Measurements from ENCODE around the gene PGAM4. TPM values are rescaled to one million over a fixed set of nuclear protein-coding genes. Genes with fewer than 3 reads are reported as not detected.
A peak's percentile ranks its signal among the peaks of the same experiment; 100 is the strongest.
"Not testable (repeated sequence)": the region's sequence is repeated elsewhere in the genome, so short reads cannot be mapped to it uniquely, and the experiment has no call there.

PGAM4 gene
- polyA plus RNA-seq (ENCODE audit: insufficient read length in 4 of 4) = under 1 TPM in 2 of 4 donors, not detected in 2; 0.52 TPM

- no peak for DNase-seq (ENCODE audit: low read depth in 4 of 4, low spot score in 2 of 4)
Observed at GRCh38 chrX:77969538-77969937, at the start of gene PGAM4. Gene PGAM4, minus strand, starts transcription at chrX:77969638. Its CDS starts 0 bp downstream, at chrX:77969638.

DNA sequence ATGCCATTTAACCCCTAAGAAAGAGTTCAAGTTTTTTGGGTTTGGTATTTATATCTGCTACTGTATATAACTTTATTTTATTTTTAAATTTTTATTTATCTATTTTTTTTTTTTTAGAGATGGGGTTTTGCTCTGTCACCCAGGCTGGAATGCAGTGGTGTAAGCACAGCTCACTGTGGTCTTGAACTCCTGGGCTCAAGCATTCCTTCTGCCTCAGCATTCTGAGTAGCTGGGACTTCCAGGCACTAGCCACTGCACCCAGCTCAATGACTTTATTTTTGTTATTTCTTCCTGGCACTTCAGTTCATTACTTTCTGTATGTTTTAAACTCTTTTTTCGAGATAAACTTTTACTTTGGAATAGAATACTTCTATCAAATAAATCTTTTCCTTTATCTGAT lies 42.4 kb upstream of the PGAM4 start:
- no peak for DNase-seq (ENCODE audit: low read depth in 4 of 4, low spot score in 2 of 4)

DNA sequence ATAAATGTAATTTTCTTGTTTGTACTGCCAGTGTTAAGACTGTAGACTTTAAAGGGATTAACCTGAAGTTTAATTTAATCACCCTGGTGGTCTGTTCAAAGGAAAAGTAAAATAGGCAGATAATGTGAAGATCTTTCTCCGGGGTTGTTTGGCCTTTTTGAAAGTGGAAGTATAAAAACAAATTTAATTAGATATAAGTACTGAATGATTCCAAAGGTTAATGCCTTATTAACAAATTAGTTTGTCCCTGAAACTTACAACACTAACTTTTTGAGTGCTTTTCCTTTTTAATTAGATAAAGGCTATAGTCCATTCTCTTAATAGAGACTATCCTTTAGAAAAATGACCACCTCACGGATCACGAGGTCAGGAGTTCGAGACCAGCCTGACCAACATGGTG lies 10.4 kb upstream of the PGAM4 start:
- no peak for DNase-seq (ENCODE audit: low read depth in 4 of 4, low spot score in 2 of 4)

DNA sequence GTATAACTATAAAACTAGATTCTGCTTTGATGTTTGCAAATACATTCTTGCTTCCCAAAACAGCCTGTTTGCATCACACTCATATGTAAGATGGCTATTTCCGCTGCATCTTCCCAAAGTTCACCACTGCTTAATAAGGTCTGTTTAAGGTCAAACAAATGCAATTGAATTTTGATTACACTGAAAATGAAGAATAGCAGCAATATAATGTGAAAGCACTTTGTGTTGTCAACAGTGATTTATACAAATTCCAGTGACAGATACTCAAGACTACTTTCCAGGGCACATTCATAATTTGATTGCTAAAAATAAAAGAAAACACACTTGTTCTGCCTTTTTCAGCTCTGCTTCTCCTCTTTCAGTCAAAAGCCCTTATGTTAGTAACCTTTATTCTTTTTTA lies 8.1 kb upstream of the PGAM4 start:
- peak in 1 of 4 donors; percentile 6 for DNase-seq (ENCODE audit: low read depth in 4 of 4, low spot score in 2 of 4)

DNA sequence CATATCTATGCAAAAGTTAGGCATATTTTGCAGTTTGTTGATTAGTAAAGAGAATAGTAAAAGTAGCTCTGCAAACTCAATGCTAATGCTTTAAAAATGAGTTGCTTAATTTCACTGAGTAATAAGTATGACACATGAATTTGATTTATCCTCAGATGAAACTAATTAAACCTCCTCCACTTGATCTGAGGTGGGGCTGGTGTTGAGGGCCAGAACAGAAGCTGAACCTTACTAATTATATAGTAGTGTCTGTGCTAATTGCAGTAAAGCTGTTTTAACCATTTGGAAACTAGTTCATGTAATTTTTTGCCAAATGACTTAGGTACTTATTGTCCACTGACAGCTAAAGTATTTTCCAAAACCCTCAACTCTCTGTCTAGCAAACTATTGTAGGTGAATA lies 7.7 kb upstream of the PGAM4 start:
- no peak for DNase-seq (ENCODE audit: low read depth in 4 of 4, low spot score in 2 of 4)

GRCh38 chrX:77975755-77976154 lies 6.3 kb upstream of the PGAM4 start:
- no peak for DNase-seq (ENCODE audit: low read depth in 4 of 4, low spot score in 2 of 4)

DNA sequence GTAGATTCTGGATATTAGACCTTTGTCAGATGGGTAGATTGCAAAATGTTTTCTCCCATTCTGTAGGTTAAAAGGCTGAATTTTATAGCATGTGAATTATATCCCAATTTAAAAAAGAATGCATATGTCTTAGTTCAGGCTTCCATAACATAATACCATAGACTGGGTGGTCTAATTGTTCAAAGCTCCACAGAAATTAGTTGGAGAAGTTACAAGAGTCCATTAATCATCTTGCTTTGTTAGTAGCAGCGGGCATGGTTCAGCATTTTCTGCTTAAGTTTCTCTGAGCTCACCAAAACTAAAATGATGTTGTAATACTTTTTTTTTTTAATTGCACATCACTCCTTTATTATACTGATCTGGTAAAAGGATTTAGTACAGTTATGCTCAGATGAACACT lies 1.8 kb downstream of the PGAM4 start:
- DNase-seq (ENCODE audit: low read depth in 4 of 4, low spot score in 2 of 4) = no peak

DNA sequence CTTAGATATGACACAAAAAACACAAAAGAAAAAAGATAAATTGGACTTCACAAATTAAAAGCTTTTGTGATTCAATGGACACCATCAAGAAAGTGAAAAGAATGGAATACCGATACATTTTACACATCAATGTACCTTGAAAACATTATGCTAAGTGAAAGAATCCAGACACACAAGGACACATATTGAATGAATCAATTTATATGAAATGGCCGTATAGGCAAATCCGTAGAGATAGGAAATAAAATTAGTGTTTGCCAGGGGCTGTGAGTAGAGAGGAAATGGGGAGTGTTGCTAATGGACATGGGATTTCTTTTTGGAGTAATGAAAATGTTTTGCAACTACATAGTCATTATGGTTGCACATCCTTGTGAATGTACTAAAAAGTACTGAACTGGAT lies 3.1 kb downstream of the PGAM4 start:
- no peak for DNase-seq (ENCODE audit: low read depth in 4 of 4, low spot score in 2 of 4)

DNA sequence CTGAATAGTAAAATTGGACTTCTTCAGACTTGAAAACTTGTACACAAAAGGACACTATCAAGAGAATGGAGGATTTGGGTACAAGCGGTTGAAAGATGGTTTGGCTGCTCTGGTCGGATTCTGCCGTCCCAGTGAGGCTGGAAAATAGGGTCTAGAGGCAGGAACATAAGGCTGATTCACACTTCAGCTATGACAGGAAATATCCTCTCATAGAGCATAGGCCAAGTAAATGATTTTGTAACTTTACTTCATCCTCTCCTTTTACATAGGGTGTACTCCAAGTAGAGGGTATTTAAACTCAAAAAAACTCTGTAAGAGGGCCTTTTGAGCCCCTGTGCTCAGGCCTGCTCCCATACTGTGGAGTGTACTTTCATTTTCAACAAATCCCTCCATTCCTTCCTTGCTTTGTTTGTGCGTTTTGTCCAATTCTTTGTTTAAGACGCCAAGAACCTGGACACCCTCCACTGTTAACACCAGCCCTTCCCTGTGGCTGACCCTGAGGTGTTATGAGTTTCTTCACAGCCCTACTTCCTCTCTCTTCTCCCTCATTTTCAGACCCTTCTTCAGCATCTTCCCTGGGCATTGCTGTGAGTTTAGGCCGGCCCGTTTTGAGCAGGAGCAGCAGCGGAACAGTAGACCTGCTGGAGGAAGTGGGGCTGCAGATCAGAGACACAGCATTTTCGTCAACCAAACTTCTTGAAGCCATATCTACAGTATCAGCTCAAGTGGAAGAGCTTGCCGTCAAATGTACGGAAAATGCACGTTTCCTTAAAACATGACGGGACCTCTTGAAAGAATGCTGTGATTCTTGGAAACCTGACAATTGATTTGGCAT lies 7.2 kb downstream of the PGAM4 start:
- DNase-seq (ENCODE audit: low read depth in 4 of 4, low spot score in 2 of 4) = no peak

- DNase-seq (ENCODE audit: low read depth in 4 of 4, low spot score in 2 of 4) = no peak
Observed at GRCh38 chrX:77961063-77961462, 8.4 kb downstream of the PGAM4 start.

DNA sequence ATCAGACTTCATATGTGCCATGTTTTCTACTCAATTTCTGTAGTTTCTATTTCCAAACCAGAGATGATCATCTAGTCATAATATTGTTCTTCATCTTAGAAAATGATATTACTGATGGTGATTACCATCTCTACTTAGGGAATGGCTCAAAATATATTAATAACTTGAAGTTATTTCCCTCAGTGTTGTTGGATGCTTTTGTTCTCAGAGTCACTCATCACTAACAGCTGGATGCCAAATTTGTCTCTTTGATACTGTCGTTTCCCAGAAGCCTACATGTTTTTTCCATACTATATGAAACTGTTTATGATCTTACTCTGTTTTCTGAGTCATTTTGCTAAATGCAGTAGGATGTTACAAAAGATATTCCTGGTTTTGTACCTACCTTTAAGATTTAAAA lies 8.9 kb downstream of the PGAM4 start:
- DNase-seq (ENCODE audit: low read depth in 4 of 4, low spot score in 2 of 4) = no peak

- DNase-seq (ENCODE audit: low read depth in 4 of 4, low spot score in 2 of 4) = no peak
Observed at GRCh38 chrX:77953708-77954107, 15.7 kb downstream of the PGAM4 start.

DNA sequence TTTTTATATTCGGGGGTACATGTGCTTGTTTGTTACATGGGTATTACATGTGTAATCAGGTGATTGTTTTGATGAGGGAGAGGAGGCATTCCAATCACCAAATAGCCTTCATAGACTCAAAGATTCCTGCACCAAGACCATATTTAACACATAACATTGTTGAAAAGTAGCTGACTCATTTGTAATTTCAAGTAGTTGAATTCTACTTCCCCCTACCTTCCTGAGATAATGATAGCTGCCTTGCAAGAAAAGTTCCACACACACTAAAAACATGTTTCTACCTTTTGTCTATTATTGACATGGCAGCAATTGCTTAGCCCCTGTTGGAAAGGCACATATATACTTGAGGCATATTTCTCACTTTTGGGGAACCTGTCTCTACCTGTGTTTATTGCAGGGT lies 16.1 kb downstream of the PGAM4 start:
- no peak for DNase-seq (ENCODE audit: low read depth in 4 of 4, low spot score in 2 of 4)

GRCh38 chrX:77952173-77952572 lies 17.3 kb downstream of the PGAM4 start:
- DNase-seq (ENCODE audit: low read depth in 4 of 4, low spot score in 2 of 4) = no peak

- DNase-seq (ENCODE audit: low read depth in 4 of 4, low spot score in 2 of 4) = no peak
Observed at GRCh38 chrX:77949840-77950239, 19.6 kb downstream of the PGAM4 start.

- no peak for DNase-seq (ENCODE audit: low read depth in 4 of 4, low spot score in 2 of 4)
Observed at GRCh38 chrX:77946571-77946970, 22.9 kb downstream of the PGAM4 start.

DNA sequence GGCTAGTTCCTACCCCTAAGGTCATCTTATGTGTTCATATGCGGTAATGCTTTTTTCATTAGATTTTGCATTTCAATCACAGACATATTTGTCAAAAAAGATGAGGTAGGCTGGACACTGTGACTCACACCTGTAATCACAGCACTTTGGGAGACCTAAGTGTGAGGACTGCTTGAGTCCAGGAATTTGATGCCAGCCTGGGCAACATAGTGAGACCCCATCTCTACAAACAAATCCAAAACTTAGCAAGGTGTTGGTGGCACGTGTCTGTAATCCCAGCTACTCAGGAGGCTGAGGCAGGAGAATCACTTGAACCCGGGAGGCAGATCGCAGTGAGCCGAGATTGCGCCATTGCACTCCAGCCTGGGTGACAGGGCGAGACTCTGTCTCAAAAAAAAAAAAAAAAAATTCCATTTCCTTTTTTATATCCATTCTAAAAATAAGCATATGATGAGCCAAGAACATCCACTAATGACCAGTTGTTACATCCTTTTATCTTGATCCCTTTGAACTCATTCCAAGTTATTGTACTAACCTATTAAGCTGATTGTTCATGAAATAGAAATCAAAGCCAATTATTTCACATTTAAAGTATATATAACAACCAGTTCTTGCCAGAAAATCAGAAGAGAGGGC lies 23.4 kb downstream of the PGAM4 start:
- DNase-seq (ENCODE audit: low read depth in 4 of 4, low spot score in 2 of 4) = no peak

DNA sequence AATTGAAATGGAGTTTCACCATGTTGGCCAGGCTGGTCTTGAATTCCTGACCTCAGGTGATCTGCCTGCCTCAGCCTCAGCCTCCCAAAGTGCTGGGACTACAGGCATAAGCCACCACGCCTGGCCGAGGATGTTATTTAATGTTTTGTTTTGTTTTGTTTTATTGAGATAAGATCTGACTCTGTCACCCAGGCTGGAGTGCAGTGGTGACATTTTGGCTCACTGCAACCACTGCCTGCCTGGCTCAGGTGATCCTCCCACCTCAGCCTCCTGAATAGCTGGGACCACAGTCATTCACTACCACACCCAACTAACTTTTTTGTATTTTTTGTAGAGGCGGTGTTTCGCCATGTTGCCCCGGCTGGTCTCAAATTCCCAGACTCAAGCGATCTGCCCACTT lies 24.4 kb downstream of the PGAM4 start:
- not testable (repeated sequence) for DNase-seq (ENCODE audit: low read depth in 4 of 4, low spot score in 2 of 4)

DNA sequence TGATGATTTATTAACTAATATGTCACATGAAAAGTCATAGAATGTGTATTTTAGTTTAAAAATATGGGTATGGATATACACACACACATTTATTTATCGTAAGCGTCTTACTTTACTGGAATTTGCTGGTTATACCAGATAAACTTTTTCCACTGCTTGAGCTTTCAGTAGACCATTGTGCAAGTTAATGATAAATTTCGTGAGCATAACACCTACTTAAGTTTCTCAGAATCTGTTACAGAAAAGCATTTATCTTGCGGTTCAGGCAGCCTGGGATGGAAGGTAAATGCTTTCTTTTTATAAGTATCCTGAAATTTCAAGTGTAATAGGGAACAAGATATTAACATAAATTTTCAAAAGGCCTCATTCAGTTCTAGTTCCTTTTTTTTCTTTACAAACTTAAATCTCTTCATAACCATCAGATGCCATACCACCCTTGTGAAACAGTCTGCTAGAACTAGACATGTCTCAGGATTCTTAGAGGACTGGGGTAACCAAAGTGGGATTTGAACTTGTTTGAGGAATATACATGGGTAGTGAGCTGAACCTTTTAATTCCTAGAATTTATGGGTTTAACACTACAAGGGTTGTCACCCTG lies 31.3 kb downstream of the PGAM4 start:
- DNase-seq (ENCODE audit: low read depth in 4 of 4, low spot score in 2 of 4) = no peak

- no peak for DNase-seq (ENCODE audit: low read depth in 4 of 4, low spot score in 2 of 4)
Observed at GRCh38 chrX:77937291-77937690, 32.1 kb downstream of the PGAM4 start.

- no peak for DNase-seq (ENCODE audit: low read depth in 4 of 4, low spot score in 2 of 4)
Observed at GRCh38 chrX:77936299-77936698, 33.1 kb downstream of the PGAM4 start.

DNA sequence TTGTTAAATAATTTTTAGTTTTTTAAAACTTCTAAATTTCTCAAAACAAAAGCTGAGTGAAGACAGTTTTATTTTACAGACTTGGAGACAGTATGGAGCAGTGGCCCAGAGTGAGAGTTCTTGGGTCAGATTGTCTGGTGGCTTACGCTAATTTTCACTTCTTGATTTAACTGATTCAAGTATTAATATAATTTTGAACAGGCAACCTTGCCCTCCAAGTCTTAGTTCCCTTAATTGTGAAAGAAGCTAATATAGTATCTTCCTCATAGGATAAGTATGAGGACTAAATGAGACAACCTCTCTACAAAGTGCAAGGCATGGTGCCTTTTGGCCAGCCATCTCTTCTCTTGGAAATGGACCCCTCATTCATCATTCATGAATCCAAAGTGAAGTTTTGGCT lies 33.6 kb downstream of the PGAM4 start:
- no peak for DNase-seq (ENCODE audit: low read depth in 4 of 4, low spot score in 2 of 4)
